Upper lobe of left lung (tissue), 4 donors: ENCODE measurements around the gene ADORA1.

Source experiments
- EP300 ChIP-seq, 4 donors: sonication (generic); formaldehyde crosslinking; IDR thresholded peaks; one replicate each; pipeline ENCODE4 v1.5.1; 2017; ENCODE audit warnings: antibody characterized with exemption in 4 of 4, control low read depth in 2 of 4
- POLR2A ChIP-seq, 4 donors: fragments of 450-650 bp; IDR thresholded peaks; one replicate each; pipeline ENCODE4 v1.5.1; 2016 to 2017; ENCODE audit warnings: antibody characterized with exemption in 4 of 4, mild to moderate bottlenecking in 2 of 4

DNA sequence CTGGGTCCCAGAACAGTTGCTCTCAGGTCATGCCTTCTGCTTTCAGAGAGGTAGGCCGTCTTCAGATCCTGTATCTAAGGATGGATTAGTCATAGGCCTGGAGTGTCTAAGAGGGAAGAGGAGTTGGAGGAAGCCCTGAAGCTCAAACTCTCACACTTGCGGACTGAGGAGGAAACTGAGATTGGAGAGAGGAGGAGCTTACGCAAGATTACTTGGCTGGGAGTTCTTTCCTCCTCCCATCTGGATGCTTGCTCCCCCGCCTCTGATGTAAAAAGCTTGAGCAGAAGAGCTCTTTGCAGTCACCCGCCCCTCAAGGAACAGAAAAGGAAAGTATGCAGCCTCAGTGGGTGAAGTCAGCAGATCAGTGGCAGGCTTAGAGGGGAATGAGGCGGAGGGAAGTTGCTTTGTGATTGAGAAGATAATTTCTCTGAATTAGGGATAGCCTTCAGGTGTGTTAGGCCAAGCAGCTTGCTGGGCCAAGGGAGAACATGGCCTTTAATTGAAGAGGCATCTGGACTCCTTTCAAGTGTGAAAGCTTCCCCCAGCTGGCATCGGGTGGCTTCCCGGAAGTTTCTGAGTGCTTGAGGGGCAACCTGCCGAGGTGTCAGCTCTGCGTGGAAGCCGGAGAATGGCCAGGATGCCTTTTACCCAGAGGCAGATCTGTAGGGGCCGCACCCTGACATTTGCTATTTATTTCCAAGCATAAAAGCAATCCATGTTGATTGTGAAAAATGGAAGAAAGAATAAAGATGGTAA is 6.6 kb downstream of the ADORA1 start:
- no peak for TF ChIP-seq POLR2A (IDR thresholded peaks at IDR 0.05)
- no peak for TF ChIP-seq EP300 (IDR thresholded peaks at IDR 0.05)
